Umbilical cord (tissue), 2 donors: ENCODE data around the gene PTPRN. TPM values are rescaled to one million over a fixed set of nuclear protein-coding genes. Genes with fewer than 3 reads are reported as not detected.
"Not testable (repeated sequence)": the region's sequence is repeated elsewhere in the genome, so short reads cannot be mapped to it uniquely, and the experiment has no call there.

ENCODE experiments used
- DNase-seq: peaks from one replicate; pipeline ENCODE4 v3.0.0-alpha.2; 2015; ENCODE audit warnings: low spot score
- total RNA-seq: library from RNA; depleted of rRNA; stranded (reverse); fragments of >200 nt; gene quantifications from one replicate; pipeline ENCODE4 v1.2.3, GENCODE V29; 2014; ENCODE audit warnings: low replicate concordance; ENCODE audit not compliant: insufficient read depth

Gene PTPRN
- total RNA-seq, 1 donor from 2014 or later, result 5.5 TPM

DNA sequence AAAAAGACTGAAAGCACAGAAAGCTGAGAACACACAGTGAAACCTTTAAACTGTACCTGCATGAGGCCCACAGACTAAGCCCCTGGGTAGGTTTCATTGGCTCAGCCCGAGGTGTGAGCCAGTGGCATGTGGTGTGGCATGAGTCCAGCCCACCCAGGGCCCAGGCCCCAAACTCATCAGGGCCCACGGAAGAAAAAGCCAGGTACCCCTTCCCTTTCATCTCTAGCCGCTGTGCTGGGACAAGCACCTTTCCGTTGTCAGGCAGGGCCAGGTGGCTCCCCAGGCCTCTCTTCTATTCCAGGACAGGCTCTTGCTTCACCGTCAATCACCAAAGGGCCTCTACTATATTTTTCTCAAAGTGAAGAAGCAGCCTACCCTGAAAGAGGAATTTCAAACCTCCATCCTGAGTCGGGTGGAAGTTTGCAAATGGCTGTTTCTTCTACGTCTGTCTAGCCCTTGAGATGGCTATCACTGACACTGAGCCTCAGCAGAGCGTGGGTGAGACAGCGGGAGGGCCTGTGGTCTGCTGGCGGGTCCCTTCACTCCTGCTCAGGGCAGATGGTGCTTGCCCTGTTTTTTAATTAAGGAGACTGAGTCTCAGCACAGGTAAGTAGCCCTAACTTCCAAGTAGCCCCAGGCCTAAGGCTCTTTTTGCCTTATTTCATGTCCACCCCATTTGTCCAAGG is 21.5 kb downstream of the PTPRN start:
- no peak for DNase-seq

DNA sequence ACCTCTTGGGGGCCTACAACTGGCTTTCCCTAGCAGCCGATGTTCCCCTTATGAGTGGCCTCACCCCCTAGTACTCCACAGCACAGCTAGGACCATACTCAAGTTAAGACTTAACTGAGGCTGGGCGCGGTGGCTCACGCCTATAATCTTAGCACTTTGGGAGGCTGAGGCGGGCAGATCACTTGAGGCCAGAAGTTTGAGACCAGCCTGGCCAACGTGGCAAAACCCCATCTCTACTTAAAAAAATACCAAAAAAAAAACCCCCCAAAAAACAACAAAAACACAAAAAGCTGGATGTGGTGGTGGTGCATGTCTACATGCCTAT is 22.1 kb downstream of the PTPRN start:
- not testable (repeated sequence) for DNase-seq

DNA sequence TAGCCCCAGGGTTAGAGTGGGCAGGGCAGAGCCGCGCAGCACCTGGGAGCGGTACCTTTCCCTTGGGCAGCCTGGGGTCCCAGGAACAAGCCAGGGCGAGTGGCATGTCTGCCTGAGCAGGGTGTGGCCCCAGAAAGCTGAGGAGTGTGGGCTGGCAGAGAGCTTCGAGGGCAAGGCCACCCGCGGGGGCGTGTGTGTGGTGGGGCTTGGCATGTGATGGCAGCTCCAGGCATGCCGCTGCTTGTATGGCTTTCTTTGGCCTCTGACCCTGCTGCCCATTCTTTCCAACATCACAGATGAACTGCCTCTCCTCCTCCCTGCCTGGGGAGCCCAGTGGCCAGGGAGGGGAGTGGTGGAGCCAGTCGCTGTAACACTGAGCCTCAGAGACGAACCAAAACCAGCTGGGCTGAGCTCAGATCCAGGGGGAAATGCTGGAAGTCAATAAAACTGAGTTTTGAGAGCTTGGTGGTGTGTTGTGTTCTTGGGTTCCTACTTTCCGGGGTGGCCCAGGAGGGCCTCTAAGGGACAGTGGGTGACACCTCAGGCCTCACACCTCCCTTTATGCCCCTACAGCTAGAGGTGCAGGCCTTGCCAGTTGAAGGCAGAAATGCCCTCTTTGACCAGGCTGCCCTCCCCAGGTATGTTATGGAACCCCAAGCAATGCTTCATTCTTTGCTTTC is 22.6 kb downstream of the PTPRN start:
- no peak for DNase-seq

DNA sequence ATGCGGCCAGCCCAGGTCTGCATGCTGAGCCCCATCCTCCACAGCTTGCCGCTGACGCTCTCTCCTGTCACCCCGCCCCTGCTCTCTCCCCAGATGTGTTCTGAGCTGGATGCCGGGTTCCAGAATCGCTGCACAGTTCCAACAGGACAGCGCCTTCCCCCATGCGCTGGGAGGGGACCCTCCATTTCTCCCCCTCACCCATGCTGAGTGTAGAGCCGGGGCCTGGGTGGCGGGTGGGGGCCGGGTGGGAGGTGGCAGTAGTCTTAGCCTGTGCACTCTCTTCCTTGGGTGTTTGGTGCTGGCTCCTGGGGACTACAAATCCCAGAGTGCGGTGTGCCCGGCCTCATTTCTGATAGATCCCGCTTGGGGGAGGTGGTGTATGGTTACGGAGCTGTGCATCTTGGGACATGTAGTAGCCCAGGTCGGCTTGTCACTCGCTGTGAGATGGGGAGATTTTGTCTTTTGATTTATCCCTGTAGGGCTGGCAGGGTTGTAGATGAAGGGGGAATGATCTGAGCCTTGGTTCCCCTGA is 23.2 kb downstream of the PTPRN start:
- DNase-seq, result peak; percentile 59

DNA sequence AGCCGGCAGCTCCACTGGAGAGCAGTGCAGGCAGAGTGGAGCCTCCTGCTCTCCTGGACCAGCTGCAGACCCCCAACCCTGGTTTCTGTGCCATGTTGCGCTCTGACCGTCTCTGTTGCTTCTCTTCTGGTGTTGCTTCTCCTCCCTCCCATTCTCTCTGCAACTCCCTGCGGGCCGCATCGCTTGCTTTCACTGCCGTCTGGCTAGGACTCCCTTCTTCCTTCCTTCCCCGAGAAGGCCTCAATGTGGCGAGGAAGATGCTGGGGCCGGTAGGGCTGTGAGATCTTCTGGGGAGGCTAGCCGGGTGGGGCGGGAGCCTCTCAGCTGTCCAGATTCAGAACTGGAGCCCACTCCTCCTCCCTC is 23.8 kb downstream of the PTPRN start:
- DNase-seq, result no peak

DNA sequence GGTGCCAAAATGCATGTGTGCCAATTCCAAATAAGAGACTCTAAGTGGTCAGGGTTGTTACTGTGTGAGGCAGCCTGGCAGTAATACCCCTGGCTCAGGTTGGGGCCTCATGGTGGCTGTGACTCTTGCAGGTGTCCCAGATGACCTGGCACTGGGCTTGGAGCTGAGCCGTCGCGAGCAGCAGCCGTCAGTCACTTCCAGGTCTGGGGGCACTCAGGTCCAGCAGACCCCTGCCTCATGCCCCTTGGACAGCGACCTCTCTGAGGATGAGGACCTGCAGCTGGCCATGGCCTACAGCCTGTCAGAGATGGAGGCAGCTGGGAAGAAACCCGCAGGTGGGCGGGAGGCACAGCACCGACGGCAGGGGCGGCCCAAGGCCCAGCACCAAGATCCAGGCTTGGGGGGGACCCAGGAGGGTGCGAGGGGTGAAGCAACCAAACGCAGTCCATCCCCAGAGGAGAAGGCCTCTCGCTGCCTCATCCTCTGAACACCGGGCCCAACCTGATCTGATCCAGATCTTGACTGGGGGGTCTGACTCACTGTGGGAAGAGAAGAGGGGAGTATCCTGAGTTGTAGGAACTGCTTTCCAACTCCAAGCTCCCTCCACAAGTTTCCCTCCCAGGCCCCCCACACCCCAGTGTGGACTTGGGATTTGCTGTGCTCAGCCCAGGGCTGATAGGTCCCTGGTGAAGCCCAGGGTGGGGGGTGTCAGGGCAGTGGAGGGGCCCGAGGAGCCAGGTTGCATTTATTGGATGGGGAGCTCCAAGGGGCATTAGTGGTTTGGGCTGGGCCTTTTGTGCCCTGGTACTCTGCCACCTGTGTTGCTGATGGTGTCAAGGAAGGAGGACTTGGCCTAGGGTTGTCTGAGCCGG is 24.5 kb downstream of the PTPRN start:
- no peak for DNase-seq

DNA sequence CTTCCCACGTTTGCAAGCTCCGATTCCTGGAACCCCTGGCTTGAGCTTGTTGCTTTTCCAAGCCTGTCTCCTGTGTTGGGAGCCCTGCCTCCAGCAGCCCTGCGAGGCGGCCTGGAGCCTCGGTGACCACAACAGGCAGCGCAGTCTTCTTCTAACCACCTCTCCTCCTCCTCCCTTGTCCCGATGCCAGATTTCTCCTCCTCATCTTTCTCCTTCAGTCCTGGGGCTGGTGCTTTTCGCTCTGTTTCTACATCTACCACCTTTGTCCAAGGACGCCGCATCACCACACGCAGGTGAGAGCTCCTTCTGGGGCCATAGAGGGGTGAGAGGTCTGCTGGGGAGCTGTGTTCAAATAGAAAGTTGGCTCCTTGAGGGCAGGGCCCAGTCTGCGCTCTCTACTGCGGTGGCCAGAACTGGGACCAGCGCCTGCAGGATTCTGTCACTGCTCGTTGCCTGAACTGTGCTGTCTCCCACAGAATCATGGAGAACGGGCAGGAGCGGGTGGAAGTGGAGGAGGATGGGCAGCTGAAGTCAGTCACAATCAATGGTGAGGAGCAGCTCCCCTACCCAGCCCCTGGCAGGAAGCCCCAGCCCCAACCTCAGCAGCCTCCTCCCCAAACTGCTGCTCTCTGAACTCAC is 26.1 kb downstream of the PTPRN start:
- no peak for DNase-seq

DNA sequence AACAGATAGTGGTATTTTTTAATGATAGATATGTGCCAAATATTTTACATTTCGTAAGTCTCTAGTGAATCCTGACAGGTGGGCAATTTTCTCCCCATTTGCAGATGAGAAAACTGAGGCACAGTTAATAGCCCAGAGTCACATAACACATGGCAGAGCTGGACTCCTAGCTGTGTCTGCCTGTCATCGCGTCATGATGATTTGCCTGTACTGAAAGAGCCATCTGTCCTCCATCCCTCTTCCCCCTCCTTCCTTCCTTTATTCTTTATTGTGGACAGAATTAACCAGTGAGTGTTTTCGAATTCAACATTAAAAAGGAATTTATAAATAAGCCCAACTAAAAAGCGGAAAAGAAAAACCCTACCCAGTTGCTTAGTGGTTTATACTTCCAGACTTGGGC is 26.8 kb downstream of the PTPRN start:
- DNase-seq, result no peak

DNA sequence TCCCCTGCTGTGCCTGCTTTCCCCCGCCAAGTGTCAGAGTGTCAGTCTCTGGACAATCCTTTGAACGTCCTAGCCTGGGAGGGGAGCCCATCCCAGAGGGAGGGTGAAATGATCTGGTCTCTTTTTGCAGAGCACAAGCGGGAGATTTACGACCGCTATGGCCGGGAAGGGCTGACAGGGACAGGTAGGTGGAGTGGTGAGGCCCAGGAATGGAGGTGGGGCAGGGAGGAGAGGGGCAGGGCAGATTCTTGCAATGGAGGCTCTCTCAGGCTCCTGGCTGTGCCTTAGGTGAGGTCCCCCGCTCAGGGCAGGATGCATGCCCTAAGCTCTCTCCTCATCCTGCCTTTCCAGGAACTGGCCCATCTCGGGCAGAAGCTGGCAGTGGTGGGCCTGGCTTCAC is 27.6 kb downstream of the PTPRN start:
- DNase-seq, result no peak

DNA sequence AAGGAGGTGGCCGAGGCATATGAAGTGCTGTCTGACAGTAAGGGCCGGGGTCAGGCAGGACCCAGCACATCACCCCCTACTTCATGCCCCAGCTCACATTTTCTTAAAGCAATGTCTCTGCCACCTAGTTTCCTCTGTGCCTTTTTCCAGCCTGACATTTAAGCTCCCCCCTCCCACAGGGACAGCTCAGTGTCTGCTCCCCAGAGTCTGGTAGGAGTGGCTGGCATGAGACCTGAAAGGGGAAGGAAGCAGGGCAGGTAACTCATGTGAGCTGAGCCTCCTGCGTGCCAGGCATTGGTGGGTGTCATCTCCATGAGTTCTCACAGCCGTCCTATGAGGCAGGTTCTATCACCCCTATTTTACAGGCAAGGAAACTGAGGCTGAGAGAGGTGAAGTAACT is 28.6 kb downstream of the PTPRN start:
- no peak for DNase-seq

DNA sequence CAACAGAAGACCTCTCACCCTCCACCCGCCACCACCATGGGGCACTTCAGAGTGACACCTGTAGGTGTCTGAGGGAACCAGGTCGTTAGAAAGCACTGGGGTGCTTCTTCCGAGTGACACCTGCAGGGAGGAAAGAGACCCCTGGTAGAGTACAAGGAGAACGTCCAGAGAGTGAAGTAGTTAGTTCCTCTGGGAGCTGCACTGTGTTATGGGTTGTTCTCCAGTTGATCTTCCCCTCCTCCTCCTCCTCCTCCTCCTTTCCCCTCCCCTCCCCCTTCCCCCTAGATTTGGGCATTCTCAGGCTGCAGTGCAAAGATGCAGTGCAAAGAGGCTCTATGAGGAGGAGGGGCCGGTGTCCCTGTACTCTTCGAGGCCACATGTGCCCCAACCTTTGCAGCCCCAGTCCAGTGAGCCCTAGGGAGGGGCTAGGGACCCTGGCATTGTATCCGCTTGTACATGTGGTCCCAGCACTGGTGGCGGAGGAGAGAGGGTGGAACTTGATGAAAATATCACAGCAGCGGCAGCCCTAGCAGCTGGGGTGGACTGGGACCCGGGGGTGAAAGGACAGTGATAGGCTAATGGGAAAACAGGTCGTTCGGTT is 29.2 kb downstream of the PTPRN start:
- DNase-seq, result no peak

DNA sequence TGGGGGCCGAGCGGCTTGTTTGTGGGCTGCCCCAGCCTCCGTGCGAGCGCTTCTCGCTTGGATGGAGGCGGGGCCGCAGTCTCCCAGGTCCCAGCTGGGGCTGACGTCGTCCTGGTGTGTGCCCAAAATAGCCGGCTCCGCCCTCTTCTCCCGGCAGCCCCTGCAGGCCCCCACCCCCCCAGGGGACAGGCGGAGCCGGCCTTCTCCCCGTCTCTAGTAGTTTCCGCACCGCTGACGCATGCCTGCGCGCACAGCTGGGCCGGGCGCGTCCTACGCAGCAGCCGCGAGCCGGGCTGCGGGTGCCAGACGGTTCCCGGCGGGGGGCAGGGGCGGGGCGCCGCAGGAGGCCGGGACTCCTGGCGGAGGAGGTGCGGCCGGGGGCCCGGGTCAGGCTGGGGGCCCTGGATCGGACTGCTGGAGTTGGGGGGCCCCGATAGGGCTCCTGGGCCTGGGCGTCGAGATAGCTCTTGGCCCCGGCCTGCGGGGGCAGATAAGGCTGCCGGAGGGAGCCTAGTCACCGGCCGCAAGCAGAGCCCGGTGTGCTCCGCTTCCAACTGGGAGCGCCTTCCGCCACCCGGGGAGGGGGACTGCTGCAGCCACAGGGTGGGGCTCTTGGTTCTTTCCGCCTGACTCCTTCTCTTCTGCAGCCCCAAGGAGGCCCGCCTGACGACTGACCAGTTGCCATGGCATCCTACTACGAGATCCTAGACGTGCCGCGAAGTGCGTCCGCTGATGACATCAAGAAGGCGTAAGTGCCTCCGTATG is 29.9 kb downstream of the PTPRN start, which contains the start of gene DNAJB2:
Gene DNAJB2, plus strand, starts transcription at position 216 of the 765 bp plus-strand sequence. Its CDS starts 468 bp downstream, at position 684.
- DNase-seq, result peak; percentile 99

DNA sequence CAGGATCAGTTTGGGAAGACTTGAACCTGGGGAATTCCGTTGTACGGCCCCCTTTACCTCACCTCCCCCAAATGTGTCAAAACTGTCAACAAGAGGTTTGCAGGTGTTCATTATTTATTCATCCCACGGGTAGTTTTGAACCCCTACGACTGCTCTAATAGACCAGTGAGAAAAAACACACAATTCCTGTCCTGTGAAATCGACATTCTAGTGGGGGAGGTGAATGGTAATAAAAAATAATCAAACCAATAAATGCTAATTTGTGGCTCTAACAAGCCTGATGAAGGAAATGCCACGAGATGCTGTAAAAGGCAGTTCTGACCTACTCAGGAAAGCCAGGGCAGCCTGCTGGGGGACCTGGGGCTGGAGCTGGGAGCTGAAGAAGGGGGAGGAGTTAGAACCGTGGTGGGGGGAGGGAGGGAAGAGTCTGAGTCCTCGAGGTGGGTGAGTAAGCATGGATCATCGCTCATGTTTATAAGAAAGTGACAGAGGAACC is 30.5 kb downstream of the PTPRN start:
- DNase-seq, result no peak

DNA sequence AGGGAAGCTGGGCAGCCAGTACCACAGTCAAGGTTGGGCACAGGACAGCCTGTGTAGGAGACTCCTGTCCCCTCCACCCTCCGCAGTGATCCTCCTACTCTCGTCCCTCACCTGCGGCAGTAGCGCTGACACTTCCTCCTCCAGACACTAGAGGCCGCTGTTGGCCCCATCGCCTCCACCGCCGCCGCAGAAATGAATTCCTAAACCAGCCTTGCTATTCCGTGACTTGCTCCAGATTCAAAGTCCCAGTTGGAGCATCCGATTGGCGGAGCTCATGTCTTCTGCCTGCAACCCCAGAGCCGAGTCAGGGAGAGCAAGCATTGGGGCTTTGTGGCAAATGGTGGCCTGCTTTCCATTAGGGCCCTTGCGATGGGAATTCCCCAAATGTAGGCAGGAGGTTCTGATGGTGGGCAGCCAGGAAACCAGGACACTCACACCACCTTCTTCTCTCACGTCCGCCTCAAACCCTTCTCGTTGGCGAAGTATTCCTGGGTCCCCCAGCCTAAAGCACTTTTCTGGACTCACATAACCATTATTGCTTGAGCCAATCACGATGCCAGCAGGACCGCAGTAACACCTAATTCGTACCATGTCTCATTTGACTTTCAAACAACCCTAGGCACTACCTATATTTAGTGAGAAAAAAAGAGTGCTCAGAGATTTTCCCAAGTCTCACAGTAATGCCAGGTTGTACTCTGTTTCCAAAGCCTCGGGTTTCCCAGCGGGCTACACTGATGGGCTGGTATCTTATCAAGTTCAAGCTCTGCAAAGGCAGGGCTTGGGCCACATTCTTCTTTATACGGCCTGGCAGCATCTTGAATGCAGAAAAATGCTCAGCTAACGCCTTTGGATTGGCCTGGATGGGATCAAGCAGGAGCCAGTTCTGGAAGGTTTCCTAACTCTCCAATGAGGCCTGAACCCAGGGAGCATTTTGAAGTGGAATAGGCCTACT is 31.2 kb downstream of the PTPRN start:
- DNase-seq, result peak; percentile 84

DNA sequence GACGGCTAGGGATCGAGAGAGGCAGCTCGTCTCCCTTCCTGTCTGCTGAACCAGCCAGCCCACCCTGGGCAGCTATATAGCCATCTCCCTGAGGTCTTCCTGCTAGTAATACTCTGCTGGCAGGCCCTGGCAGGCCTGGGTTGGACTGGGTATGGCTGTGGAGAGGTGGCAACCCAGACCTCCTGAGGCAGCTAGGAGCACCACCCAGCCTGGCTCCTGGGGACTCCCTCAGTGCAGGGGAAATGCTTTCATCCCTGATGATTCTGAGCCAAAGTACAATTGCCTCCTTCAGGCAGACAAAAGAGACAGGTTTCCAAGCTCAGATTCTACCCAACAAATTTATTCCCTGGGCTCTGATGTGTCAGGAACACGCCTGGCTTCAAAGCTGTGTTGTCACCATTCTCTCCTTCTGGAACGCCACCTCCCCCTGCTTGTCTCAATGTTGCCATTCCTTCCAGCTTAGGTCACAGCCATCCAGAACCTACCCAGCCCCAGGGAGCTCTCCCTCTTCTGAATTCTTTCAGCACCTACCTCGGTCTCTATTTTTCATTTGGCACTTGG is 34.8 kb downstream of the PTPRN start:
- peak; percentile 77 for DNase-seq

DNA sequence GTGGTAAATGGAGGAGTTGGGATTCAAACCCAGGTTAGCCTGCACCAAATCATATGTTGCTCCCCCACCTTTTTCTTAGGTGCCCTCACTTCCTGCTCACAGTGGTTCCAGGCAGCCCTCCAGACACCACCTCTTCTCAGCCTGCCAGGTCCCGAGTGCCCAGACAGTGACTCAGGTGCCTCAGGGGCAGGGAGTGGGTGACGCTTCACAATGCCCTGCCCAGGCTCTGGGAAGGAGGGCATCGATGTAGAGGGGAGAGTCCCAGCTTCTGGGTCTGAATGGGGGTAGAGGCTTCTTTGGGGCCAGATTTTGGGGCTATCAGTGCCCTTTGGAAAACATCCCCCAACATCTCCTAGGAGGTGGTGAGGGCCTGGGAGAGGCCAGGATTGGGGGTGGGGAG is 35.3 kb downstream of the PTPRN start:
- DNase-seq, result no peak

DNA sequence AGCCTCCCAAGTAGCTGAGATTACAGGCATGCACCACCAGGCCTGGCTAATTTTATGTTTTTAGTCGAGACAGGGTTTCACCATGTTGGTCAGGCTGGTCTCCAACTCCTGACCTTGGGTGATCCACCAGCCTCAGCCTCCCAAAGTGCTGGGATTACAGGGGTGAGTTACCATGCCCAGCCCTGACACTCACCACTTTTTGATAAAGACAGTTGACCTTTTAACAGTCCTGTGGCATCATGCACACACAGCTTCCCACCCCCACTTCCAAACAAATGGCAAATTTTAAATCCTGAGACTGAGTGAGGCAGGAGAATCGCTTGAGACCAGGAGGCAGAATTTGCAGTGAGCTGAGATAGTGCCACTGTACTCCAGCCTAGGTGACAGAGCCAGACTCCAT is 36.2 kb downstream of the PTPRN start:
- no peak for DNase-seq

DNA sequence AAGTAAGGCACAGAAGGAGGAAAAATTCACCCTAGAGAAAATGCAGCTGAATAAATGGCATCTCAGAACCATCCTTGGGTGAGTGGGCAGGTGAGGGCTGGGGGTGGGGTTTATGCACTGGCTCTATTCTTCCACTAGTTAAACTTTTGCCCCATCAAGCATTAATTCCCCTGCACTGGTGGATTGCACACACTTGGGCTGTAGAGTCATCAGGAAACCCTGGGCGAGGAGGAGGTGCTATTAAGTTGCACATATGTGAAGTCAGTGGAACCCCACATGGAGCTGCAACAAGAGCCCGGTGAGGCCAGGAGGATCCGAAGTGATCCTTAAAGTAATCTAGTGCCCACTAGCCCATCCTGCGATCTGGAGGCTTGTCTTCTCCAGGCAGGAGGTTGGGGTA is 36.8 kb downstream of the PTPRN start:
- DNase-seq, result no peak

DNA sequence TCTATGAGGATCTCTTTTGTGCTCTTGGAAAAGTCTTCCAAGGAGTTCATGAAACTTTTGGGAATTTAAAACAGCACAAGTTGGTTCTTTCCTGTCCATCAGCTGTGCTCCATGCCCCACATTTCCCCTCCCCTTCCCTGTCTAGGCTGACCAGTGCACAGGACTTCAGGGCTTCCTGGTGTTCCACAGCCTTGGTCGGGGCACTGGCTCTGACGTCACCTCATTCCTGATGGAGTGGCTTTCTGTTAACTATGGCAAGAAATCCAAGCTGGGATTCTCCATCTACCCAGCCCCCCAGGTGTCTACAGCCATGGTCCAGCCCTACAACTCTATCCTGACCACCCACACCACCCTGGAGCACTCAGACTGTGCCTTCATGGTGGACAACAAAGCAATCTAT is 38.2 kb downstream of the PTPRN start:
- no peak for DNase-seq
